PC-3 (cell line): ENCODE measurements around the gene PRR16. TPM values are rescaled to one million over a fixed set of nuclear protein-coding genes. Genes with fewer than 3 reads are reported as not detected.
A peak's percentile ranks its signal among the peaks of the same experiment; 100 is the strongest.

Experiments used
- ATAC-seq: fragments of 200-7000 bp; cut with Tn5 transposase; 2 replicates; pipeline ENCODE4 v1.9.1; 2020; ENCODE audit warnings: mild to moderate bottlenecking, moderate library complexity
- BruUV-seq: library from RNA; stranded (reverse); fragments of 400-500 nt; replicated peaks from 2 replicates; lab custom pipeline; 2021; lab: Mats Ljungman, UMichigan
- CTCF ChIA-PET: fragments of 300-600 bp; sonication (Branson Sonifier 250); formaldehyde crosslinking; loops from one replicate; lab custom pipeline; 2022; ENCODE audit warnings: antibody characterized with exemption; lab: Charles Lee
- POLR2A ChIA-PET: fragments of 300-600 bp; sonication (Branson Sonifier 250); formaldehyde crosslinking; loops from one replicate; lab custom pipeline; 2022; ENCODE audit warnings: antibody characterized with exemption; ENCODE audit not compliant: unreplicated experiment; lab: Charles Lee
- DNase-seq: peaks from one replicate; pipeline ENCODE4 v3.0.0-alpha.2; 2015
- H2AFZ ChIP-seq: fragments of 300-600 bp; sonication (generic); 2 replicates; pipeline ENCODE4 v1.6.0; 2016; ENCODE audit warnings: antibody characterized with exemption, low read length
- H3F3A ChIP-seq: fragments of 300-600 bp; sonication (generic); one replicate; pipeline ENCODE4 v1.6.0; 2017; ENCODE audit warnings: antibody characterized with exemption, low read length, control low read depth, mild to moderate bottlenecking; ENCODE audit not compliant: unreplicated experiment
- H3K27ac ChIP-seq: fragments of 300-600 bp; sonication (generic); 2 replicates; pipeline ENCODE4 v1.5.1; 2016; ENCODE audit warnings: mild to moderate bottlenecking, low read length
- H3K27me3 ChIP-seq: fragments of 300-600 bp; sonication (generic); 2 replicates; pipeline ENCODE4 v1.6.1; 2016; ENCODE audit warnings: low read length, mixed read lengths
- H3K36me3 ChIP-seq: fragments of 300-600 bp; sonication (generic); 2 replicates; pipeline ENCODE4 v1.6.1; 2016; ENCODE audit warnings: low read depth, mixed run types, low read length, mixed read lengths
- H3K4me1 ChIP-seq: fragments of 300-600 bp; sonication (generic); 2 replicates; pipeline ENCODE4 v1.5.1; 2016; ENCODE audit warnings: low read length; ENCODE audit not compliant: insufficient read depth
- H3K4me2 ChIP-seq: fragments of 300-600 bp; sonication (generic); 2 replicates; pipeline ENCODE4 v1.6.0; 2016; ENCODE audit warnings: low read length
- H3K4me3 ChIP-seq: fragments of 300-600 bp; sonication (generic); 2 replicates; pipeline ENCODE4 v1.5.1; 2016; ENCODE audit warnings: mild to moderate bottlenecking, low read length, mixed read lengths
- H3K79me2 ChIP-seq: fragments of 300-600 bp; sonication (generic); 2 replicates; pipeline ENCODE4 v1.6.1; 2017; ENCODE audit warnings: low read length, mixed read lengths
- H3K9ac ChIP-seq: fragments of 300-600 bp; sonication (generic); 2 replicates; pipeline ENCODE4 v1.6.0; 2016; ENCODE audit warnings: mild to moderate bottlenecking, low read length
- H3K9me2 ChIP-seq: fragments of 300-600 bp; sonication (generic); replicated peaks from 2 replicates; pipeline ENCODE4 v1.6.1; 2016; ENCODE audit warnings: mixed run types, low read length, mixed read lengths
- H3K9me3 ChIP-seq: fragments of 300-600 bp; sonication (generic); 2 replicates; pipeline ENCODE4 v1.6.1; 2016; ENCODE audit warnings: low read length, mixed read lengths
- H4K20me1 ChIP-seq: fragments of 300-600 bp; sonication (generic); 2 replicates; pipeline ENCODE4 v1.6.1; 2016; ENCODE audit warnings: low read length, mixed read lengths
- CTCF ChIP-seq: fragments of 300-600 bp; sonication (generic); conservative IDR thresholded peaks from 2 replicates; pipeline ENCODE4 v1.5.1; 2017; ENCODE audit warnings: antibody characterized with exemption, low read depth, mild to moderate bottlenecking, low read length
- EZH2 ChIP-seq: fragments of 300-600 bp; sonication (generic); IDR thresholded peaks from one replicate; pipeline ENCODE4 v1.6.1; 2017; ENCODE audit warnings: antibody characterized with exemption, mild to moderate bottlenecking, low read length; ENCODE audit not compliant: unreplicated experiment
- EZH2phosphoT487 ChIP-seq: fragments of 300-600 bp; sonication (generic); IDR thresholded peaks from 2 replicates; pipeline ENCODE4 v1.6.1; 2018; ENCODE audit warnings: mild to moderate bottlenecking, antibody characterized with exemption, low read length, borderline replicate concordance
- intact Hi-C: fragments of 100-400 bp; cut with micrococcal nuclease; formaldehyde crosslinking; loops from 2 replicates; pipeline ENCODE4 v1.9.0; 2023
- total RNA-seq: library from RNA; depleted of rRNA; stranded (reverse); fragments of >200 nt; gene quantifications from 2 replicates; pipeline ENCODE4 v1.2.3, GENCODE V29; 2014

The PRR16 gene
- total RNA-seq, 1 experiment from 2014 or later: 3.6 TPM

GRCh38 chr5:120591911-120592310 lies 127.8 kb downstream of the PRR16 start:
- no peaks in the 10 kb centered on the region for H3K27me3 ChIP-seq
- no peak overlapping the region for H3K4me2 ChIP-seq
- H4K20me1 ChIP-seq: no peaks in the 10 kb centered on the region
- TF ChIP-seq CTCF: no peak
- no peaks in the 10 kb centered on the region for H3F3A ChIP-seq
- H3K27ac ChIP-seq: no peak overlapping the region
- H2AFZ ChIP-seq: no peak overlapping the region
- no peaks in the 10 kb centered on the region for H3K79me2 ChIP-seq
- CTCF ChIA-PET: no interaction called here
- no peaks in the 10 kb centered on the region for H3K36me3 ChIP-seq
- H3K9me2 ChIP-seq: no peaks in the 10 kb centered on the region
- ATAC-seq (no peak), DNase-seq (no peak)
- H3K9ac ChIP-seq: no peak overlapping the region
- no peaks in the 10 kb centered on the region for H3K9me3 ChIP-seq
- no peak overlapping the region for H3K4me3 ChIP-seq
- intact Hi-C loops: no loop called here
- POLR2A ChIA-PET: no interaction called here
- no TSS peak for BruUV-seq
- H3K4me1 ChIP-seq: no peaks in the 10 kb centered on the region

- H3K79me2 ChIP-seq: no peaks in the 10 kb centered on the region
- no peak overlapping the region for H3K9ac ChIP-seq
- H3K27me3 ChIP-seq: no peaks in the 10 kb centered on the region
- TF ChIP-seq CTCF: no peak
- no peak for TF ChIP-seq EZH2
- TF ChIP-seq EZH2phosphoT487: no peak
- DNase-seq: peak; percentile 83
- ChIA-PET POLR2A (no interaction called here), CTCF (no interaction called here)
- H4K20me1 ChIP-seq: no peaks in the 10 kb centered on the region
- H3K9me2 ChIP-seq: no peaks in the 10 kb centered on the region
- ATAC-seq: peak; percentile 95
- H2AFZ ChIP-seq: no peak overlapping the region
- H3K9me3 ChIP-seq: no peaks in the 10 kb centered on the region
- peaks cover 7% of the 10 kb centered on the region for H3F3A ChIP-seq
- peak overlapping the region; percentile 36 for H3K27ac ChIP-seq
- H3K36me3 ChIP-seq: no peaks in the 10 kb centered on the region
- peak overlapping the region; percentile 24; the same call in 1 of the 2 replicates for H3K4me3 ChIP-seq
- H3K4me1 ChIP-seq: peaks cover 28% of the 10 kb centered on the region
- BruUV-seq: no TSS peak
- peak overlapping the region; percentile 68 for H3K4me2 ChIP-seq
- intact Hi-C loops: no loop called here
Observed at GRCh38 chr5:120599576-120599975, 135.5 kb downstream of the PRR16 start.

GRCh38 chr5:120600639-120601038 lies 136.5 kb downstream of the PRR16 start:
- no peak overlapping the region for H3K4me3 ChIP-seq
- no peaks in the 10 kb centered on the region for H3K9me2 ChIP-seq
- no peaks in the 10 kb centered on the region for H3K79me2 ChIP-seq
- no peaks in the 10 kb centered on the region for H3K36me3 ChIP-seq
- H3K27ac ChIP-seq: no peak overlapping the region
- H3K4me2 ChIP-seq: no peak overlapping the region
- H3K9ac ChIP-seq: no peak overlapping the region
- H3F3A ChIP-seq: peaks cover 12% of the 10 kb centered on the region
- CTCF ChIA-PET: no interaction called here
- intact Hi-C loops: no loop called here
- no peak for ATAC-seq
- no peak overlapping the region for H2AFZ ChIP-seq
- TF ChIP-seq EZH2phosphoT487 (no peak), CTCF (no peak), EZH2 (no peak)
- POLR2A ChIA-PET: no interaction called here
- H4K20me1 ChIP-seq: no peaks in the 10 kb centered on the region
- H3K27me3 ChIP-seq: no peaks in the 10 kb centered on the region
- no peaks in the 10 kb centered on the region for H3K9me3 ChIP-seq
- no TSS peak for BruUV-seq
- H3K4me1 ChIP-seq: peaks cover 37% of the 10 kb centered on the region
- no peak for DNase-seq
